HG02623 (cell line): Measurements from ENCODE around the gene GALNT16.
"Not testable (repeated sequence)": the region's sequence is repeated elsewhere in the genome, so short reads cannot be mapped to it uniquely, and the experiment has no call there.

Source experiments
- ATAC-seq: cut with Tn5 transposase; IDR thresholded peaks from one replicate; pipeline ENCODE4 v1.9.1; 2021; ENCODE audit warnings: moderate library complexity; ENCODE audit not compliant: unreplicated experiment

The GALNT16 gene

GRCh38 chr14:69358966-69359365 lies 99.0 kb downstream of the GALNT16 start:
- no peak for ATAC-seq

GRCh38 chr14:69360438-69361108 lies 100.6 kb downstream of the GALNT16 start:
- no peak for ATAC-seq

DNA sequence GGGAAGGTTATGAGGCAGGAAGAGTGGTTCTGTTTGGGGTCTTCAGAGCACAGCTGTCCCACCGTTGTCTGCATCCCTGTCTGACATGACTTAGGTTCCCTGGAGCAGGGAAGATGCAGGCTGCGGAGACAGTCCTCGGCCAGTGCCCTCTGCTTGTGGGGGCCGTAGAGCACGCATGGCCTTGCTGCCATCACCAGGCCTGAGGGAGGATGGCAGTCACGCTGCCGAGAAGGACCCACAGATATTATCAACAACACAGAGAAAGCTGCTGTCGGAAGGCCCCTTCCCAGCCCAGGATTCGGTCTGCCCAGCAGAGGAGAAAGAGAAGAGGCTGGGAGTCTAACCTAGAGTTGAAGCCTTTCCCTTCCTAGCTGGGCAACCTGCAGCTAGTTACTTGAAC lies 103.1 kb downstream of the GALNT16 start:
- no peak for ATAC-seq

DNA sequence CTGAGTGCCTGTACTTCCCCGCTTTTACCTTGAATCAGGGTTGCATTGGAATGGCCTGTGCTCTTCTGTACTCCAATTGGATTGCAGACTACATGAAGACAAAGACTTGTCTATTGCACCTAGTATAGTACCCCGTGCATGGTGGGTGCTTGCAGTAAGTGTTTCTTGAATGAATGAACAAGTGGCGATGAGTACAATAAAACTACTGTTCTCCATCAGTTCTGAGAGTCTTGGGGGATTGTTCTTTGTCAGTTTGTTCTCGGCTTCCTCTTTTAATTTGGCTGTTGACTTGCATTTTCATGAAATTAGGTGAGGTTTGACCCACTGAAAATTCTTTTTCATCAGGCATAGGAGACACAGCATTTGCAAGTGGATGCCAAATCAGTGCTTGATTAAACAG lies 104.0 kb downstream of the GALNT16 start:
- no peak for ATAC-seq

DNA sequence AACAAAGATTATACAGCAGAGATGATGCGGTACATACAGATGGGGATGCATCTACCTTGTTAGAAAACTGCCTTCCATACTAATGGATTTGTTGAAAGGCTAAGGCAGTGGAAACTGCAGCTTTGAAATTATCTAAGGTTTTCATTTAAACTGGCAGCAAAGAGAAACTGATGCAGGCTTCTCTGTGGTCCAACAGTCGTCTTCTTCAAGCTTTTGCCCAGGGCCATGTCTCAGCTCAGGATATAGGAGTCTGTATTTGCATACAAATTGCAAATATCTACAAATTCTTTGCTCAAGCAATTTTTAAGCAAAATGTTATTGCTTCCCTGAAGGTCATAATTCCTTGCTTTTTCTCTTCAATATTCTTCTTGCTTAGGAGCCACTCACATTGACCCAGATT lies 104.4 kb downstream of the GALNT16 start:
- no peak for ATAC-seq

DNA sequence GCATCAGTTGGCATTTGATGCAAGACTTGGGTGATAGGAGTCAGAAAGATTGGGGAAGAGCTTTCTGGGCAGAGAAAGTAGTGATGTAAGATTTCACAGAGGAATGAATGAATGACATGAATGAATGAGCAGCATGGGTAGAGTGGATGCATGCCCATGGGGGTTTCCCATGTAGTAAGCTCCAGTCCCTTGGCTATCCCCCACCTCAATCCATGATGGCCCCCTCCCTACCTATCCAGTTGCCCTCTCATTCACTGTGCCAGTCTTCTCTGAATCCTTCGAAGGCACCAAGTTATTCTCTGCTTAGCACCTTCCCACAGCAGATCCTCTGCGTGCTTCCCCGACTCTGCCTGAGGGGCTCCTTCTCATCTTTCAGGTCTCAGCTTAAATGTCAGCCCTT lies 106.1 kb downstream of the GALNT16 start:
- ATAC-seq, result no peak

DNA sequence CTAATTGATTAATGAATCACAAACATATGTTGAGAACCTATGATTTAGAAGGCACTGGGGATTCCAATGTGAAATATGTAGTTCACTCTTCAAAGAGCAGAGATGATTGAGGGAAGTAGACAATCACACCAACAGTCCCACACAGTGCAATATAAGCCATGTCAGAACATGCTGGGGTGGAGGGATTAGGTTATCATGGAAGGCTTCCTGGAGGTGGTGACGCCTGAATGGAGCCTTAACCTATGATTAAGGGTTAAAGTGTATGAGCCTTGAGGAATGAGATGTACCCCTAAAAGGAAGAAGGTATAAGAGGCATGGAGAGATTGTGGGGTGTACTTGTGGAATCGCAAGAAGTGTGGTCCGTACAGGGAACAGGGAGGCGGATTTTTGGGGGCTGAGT lies 106.8 kb downstream of the GALNT16 start:
- no peak for ATAC-seq

DNA sequence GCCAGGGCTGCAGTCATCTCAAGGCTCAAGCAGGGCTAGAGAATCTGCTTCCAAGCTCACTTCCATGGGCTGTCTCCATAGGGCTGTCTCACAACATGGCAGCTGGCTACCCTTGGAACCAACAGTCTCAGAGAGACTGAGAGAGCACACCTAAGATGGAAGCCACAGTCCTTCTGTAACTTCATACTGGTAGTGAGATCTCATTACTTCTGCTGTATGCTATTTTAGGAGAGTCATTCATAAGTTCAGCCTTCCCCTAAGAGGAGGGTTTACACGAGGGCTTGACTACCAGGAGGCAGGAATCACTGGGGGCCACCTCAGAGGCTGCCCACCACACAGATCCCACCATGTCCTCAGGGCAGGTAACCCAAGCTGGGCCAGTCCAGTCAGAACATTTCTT lies 108.4 kb downstream of the GALNT16 start:
- no peak for ATAC-seq

DNA sequence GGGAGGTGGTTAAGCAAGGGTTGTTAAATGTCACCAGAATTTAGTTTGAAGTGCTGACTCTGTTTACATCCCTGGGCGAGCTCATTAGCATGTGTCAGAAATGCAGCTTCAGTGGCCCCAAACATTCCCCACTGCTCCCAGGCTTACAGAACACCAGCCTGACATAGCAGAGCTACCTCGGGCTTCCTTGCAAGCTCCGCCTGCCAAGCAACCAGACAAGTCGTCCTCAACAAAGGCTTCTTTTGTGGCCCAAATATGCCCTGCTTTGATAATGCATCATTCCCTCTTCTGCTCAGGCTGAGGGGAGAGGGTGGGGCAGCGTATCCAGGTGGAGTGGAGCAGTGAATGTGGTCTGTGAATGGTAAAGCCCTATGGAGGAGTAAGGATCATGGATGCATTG lies 110.1 kb downstream of the GALNT16 start:
- ATAC-seq, result no peak

DNA sequence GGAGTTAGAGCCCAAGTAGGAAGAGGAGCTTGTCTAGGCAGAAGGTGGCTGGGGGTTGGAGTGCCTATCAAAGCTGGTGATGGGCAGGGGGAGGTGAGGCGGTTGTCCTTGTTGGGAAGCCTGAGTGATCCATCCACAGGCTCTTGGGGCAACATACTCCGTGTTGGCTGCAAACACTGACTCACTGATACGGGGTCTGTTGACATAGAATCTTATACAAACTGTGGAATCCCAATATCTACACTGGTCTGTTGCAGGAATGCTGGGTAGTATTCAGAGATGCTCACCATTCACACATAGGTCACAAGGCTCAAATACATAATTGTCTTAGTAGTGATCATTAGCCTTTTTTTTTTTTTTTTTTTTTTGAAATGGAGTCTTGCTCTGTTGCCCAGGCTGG lies 112.2 kb downstream of the GALNT16 start:
- no peak for ATAC-seq

- ATAC-seq, result no peak
Measured at GRCh38 chr14:69373104-69373503, 113.1 kb downstream of the GALNT16 start.

DNA sequence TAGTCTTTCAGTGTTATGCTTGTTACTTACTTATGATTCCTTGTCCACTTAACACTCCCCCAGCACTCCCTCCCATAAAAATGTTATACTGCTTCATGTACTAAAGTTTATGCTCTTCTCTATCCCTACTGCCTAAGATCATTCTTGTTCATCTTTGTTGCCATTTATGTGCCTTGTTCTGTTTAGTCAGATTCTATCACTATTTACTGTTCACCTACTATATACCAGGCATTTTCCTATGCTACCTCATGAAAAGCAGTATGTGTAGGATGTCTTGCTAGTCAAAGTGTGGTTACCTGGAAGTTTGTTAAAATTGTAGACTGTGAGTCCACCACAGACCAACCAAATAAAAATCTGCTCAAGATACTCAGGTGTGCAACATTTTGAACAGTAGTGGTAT lies 114.3 kb downstream of the GALNT16 start:
- ATAC-seq, result no peak

- ATAC-seq, result no peak
Measured at GRCh38 chr14:69375182-69375581, 115.2 kb downstream of the GALNT16 start.

DNA sequence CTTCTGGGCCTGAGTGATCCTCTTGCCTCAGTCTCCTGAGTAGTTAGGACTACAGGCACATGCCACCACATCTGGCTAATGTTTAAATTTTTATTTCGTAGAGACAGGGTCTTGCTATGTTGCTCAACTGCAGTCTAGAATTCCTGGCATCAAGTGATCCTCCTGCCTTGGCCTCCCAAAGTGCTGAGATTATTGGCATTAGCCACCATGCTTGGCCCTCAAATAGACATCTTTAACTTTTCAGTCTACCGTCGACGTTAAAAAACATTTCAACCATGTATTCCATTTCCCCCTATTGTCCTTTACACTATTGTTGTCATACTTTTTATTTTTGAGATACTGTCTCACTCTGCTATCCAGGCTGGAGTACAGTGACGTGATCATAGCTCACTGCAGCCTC lies 115.8 kb downstream of the GALNT16 start:
- ATAC-seq, result no peak

DNA sequence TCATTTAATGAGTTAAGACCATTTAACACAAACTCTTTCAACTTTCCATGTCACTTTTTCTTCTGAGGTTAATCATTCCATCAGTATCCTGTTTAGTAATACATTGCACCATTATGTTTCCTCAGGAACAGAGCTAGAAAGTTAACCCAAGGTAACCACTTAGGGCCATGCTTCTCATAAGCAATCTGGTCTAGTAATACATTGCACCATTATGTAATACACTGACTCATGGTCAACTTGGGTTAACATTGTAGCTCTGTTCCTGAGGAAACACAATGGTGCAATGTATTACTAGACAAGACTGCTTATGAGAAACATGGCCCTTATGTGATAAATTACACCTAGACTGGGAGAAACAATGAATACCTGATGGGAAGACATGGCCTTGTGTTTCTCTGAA lies 116.5 kb downstream of the GALNT16 start:
- no peak for ATAC-seq

DNA sequence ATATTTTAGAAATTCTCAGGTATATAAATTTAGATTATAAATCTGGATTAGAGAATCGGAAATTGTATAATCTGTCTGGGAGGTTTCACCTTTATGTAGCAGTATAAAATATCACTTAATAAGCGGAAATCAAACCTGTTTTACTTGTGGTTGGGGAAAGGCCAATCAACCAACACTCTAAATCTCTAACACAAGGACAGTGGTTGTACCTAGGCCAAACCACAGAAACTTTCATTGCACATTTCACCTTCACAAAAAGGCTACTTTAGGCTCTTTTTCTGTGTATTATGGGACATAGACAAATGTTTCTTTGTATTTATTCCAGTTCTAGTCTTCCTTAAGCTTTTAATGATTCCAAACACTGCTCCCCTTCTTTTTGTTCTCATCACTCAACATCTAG lies 118.3 kb downstream of the GALNT16 start:
- ATAC-seq, result no peak

- ATAC-seq, result no peak
Measured at GRCh38 chr14:69387311-69387710, 127.4 kb downstream of the GALNT16 start.

DNA sequence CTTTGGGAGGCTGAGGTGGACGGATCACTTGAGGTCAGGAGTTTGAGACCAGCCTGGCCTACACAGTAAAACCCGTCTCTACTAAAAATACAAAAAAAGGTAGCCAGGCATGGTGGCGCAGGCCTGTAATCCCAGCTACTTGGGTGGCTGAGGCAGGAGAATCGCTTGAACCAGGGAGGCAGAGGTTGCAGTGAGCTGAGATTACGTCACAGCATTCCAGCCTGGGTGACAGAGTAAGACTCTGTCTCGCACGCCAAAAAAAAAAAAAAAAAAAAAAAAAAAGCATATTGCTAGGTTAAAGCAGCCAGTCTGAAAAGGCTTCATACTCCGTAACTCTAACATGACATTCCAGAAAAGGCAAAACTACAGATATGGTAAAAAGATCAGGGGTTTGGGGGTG lies 131.4 kb downstream of the GALNT16 start:
- not testable (repeated sequence) for ATAC-seq

DNA sequence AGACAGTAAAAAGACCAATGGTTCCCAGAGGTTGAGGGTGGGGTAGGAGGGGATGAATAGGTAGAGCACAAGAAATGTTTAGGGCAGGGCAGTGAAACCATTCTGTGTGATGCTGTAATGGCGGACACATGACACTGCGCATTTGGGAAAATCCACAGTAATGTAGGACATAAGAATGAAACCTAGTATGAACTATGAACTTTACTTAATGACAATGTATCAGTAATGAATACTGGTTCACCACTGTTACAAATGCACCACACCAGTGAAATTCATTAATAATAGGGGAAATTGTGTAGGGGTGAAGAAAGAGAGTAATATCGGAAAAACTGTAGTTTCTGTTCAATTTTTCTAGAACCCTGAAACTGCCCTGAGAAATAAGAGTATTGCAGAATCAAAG lies 132.5 kb downstream of the GALNT16 start:
- ATAC-seq, result no peak

DNA sequence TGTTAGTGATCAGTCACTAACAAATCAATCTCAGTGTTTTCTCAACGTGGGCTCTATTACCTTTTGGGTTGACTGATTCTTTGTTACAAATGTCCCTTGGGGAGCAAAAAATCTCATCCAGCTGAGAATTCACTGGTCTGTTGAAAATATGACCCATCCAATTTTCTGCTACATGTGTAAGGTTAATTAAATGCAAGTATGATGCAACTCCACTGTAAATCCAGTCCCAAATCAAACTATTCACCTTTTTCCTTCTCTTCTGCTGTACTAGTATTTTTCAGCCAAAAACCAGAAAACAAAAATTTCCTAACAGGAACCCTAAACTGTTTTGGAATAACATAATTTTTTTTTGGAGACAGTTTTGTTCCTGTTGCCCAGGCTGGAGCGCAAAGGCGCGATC lies 136.0 kb downstream of the GALNT16 start:
- no peak for ATAC-seq

DNA sequence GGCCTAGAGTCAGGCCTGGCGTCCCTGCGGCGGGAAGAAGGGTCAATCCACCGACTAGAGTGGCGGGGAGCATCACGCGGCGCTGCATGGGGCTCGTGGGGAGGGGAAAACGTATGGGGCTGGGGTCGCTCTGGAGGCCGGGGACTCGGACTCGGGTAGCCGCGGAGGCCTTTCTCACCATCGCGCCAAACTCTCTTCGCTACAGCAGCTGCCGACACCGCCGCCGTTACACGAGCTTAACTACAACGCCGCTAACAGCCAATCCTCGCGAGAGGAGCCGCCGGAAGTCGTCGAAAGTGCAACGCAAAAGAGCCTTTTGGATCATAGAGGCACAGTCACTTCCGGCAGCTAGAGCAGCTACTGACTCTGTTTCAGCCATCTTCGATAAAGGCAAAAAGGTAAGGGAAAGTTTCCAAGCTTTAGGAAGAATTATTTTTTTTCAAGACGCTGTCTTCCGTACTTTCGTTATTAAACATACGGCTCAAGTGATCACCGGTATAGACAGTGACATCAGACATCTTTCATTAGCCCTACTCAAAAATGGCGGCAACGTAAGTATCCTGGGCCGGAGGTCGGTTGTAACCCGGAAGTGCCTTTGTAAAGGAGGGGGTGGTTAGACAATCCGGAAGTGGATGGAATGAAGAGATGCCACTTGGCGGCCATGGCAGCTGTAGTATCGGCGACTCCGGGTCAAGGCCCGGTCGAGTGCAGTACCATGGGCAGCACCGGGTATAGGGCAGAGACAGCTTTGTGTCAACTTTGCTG lies 138.3 kb downstream of the GALNT16 start, which contains the start of the genes ERH and SLC39A9:
TSS of gene ERH (minus strand) at position 247 of the 765 bp plus-strand sequence. CDS start at position 181, 66 bp downstream.
TSS of gene SLC39A9 (plus strand) at position 640 of the 765 bp plus-strand sequence. CDS start 678 bp downstream, outside the sequence.
- ATAC-seq, result peak; percentile 89

GRCh38 chr14:69398818-69399210 lies 138.9 kb downstream of the GALNT16 start:
- ATAC-seq, result no peak
